HepG2 (cell line): ENCODE results near the gene EMC10. TPM values are rescaled to one million over a fixed set of nuclear protein-coding genes. Genes with fewer than 3 reads are reported as not detected.

Experiments used
- CEBPZ ChIP-seq: IDR thresholded peaks from 2 replicates; pipeline ENCODE4 v1.6.1; 2012; ENCODE audit warnings: low read length, improper control_type of control experiment
- DMAP1 ChIP-seq: IDR thresholded peaks from 2 replicates; pipeline ENCODE4 v1.6.1; 2016
- FOXA3 ChIP-seq: IDR thresholded peaks from 2 replicates; pipeline ENCODE4 v1.6.1; 2016; ENCODE audit warnings: missing genetic modification reagents, missing compliant biosample characterization
- MED13 ChIP-seq: sonication (generic); formaldehyde crosslinking; IDR thresholded peaks from 2 replicates; pipeline ENCODE4 v1.5.0; 2020; ENCODE audit warnings: missing genetic modification reagents
- SP4 ChIP-seq: sonication (generic); formaldehyde crosslinking; IDR thresholded peaks from 2 replicates; pipeline ENCODE4 v1.8.1; 2023; ENCODE audit warnings: mild to moderate bottlenecking, missing genetic modification reagents
- TBL1XR1 ChIP-seq: fragments of 150-350 bp; IDR thresholded peaks from 2 replicates; pipeline ENCODE4 v1.6.1; 2014; ENCODE audit warnings: borderline replicate concordance, low read length; ENCODE audit not compliant: partially characterized antibody
- ZBTB49 ChIP-seq: sonication (generic); formaldehyde crosslinking; IDR thresholded peaks from 2 replicates; pipeline ENCODE4 v1.4.0; 2020; ENCODE audit warnings: missing genetic modification reagents, borderline replicate concordance
- ZHX1 ChIP-seq: sonication (generic); formaldehyde crosslinking; IDR thresholded peaks from 2 replicates; pipeline ENCODE4 v1.8.1; 2022; ENCODE audit warnings: low read depth, mild to moderate bottlenecking, missing genetic modification reagents
- ZNF274 ChIP-seq: sonication (generic); formaldehyde crosslinking; IDR thresholded peaks from 2 replicates; pipeline ENCODE4 v1.5.1; 2020; ENCODE audit warnings: mild to moderate bottlenecking, missing genetic modification reagents
- ZNF543 ChIP-seq: sonication (generic); formaldehyde crosslinking; IDR thresholded peaks from 2 replicates; pipeline ENCODE4 v1.4.0; 2020; ENCODE audit warnings: mild to moderate bottlenecking, missing genetic modification reagents
- ZNF616 ChIP-seq: sonication (generic); formaldehyde crosslinking; IDR thresholded peaks from 2 replicates; pipeline ENCODE4 v1.5.0; 2020; ENCODE audit warnings: low read depth, mild to moderate bottlenecking, missing genetic modification reagents
- ZNF646 ChIP-seq: sonication (generic); formaldehyde crosslinking; IDR thresholded peaks from 2 replicates; pipeline ENCODE4 v1.9.0; 2021; ENCODE audit warnings: mild to moderate bottlenecking, missing genetic modification reagents
- ZNF883 ChIP-seq: sonication (generic); formaldehyde crosslinking; IDR thresholded peaks from 2 replicates; pipeline ENCODE4 v1.5.1; 2020; ENCODE audit warnings: mild to moderate bottlenecking, missing genetic modification reagents; ENCODE audit errors: not compliant biosample characterization
- polyA plus RNA-seq, 8 experiments: library from polyadenylated mRNA; depleted of rRNA in 3 of 8; stranded (reverse) in 7 of 8; unstranded in 1 of 8; fragments of >200 nt; fragmentation: Illumina TruSeq in 4 of 8; extraction: Trizol in 4 of 8; gene quantifications; 2 replicates each; pipeline versions ENCODE4 v1.2.1 to v1.2.3, GENCODE V29; 2011 to 2016; ENCODE audit warnings: low read depth in 4 of 8, missing spikeins in 1 of 8, mixed read lengths in 1 of 8; ENCODE audit not compliant: insufficient read depth in 1 of 8
- total RNA-seq, 5 experiments: library from RNA; depleted of rRNA; stranded (reverse); fragments of >200 nt; fragmentation: Illumina TruSeq; extraction: Trizol; gene quantifications; 2 replicates each; pipeline ENCODE4 v1.2.3, GENCODE V29; 2016; ENCODE audit warnings: low read depth in 1 of 5

Gene EMC10
- total and polyA plus RNA-seq, 2 of the 13 experiments (the other 11 are each of a cell fraction or from before 2014, with no cell fraction given): not detected

GRCh38 chr19:50431343-50432220 is 44.7 kb upstream of the EMC10 start (continued):
- TF ChIP-seq ZBTB49 (CRISPR knock-in tag) (no peak), ZNF883 (CRISPR knock-in tag) (no peak), DMAP1 (no peak), ZNF543 (no peak), ZNF646 (CRISPR knock-in tag) (no peak), SP4 (peak; percentile 62; the same call in 1 of the 2 replicates), FOXA3 (CRISPR knock-in tag) (no peak), ZHX1 (CRISPR knock-in tag) (no peak), TBL1XR1 (no peak), ZNF616 (no peak), CEBPZ (no peak), ZNF274 (CRISPR knock-in tag) (peak; percentile 65; the same call in 1 of the 2 replicates), MED13 (CRISPR knock-in tag) (no peak)
